SK-N-SH (cell line): Measurements from ENCODE around the gene HID1. TPM values are rescaled to one million over a fixed set of nuclear protein-coding genes. Genes with fewer than 3 reads are reported as not detected.

ENCODE experiments used
- CTCF ChIA-PET: fragments of 300-600, 350-600 bp; formaldehyde crosslinking; extraction: SDS; loops from one replicate; lab custom pipeline; 2021; lab: Yijun Ruan, JAX
- POLR2A ChIA-PET: fragments of 350-600 bp; sonication (Branson Sonifier 250); formaldehyde crosslinking; extraction: SDS; loops from one replicate; lab custom pipeline; 2020; ENCODE audit warnings: antibody characterized with exemption, inconsistent platforms; lab: Yijun Ruan, JAX
- DNase-seq: peaks from one replicate; pipeline ENCODE4 v3.0.0; 2012
- H2AFZ ChIP-seq: fragments of 200-600 bp; sonication (generic); 2 replicates; pipeline ENCODE4 v1.8.1; 2016; ENCODE audit warnings: antibody characterized with exemption, mild to moderate bottlenecking, low read depth
- H3F3A ChIP-seq: fragments of 200-600 bp; sonication (generic); replicated peaks from 2 replicates; pipeline ENCODE3; 2016; ENCODE audit warnings: antibody characterized with exemption, mild to moderate bottlenecking; ENCODE audit not compliant: insufficient read depth
- H3K27ac ChIP-seq, 2 experiments: fragments of 200-500 bp in 1 of 2; fragments of 200-600 bp in 1 of 2; sonication (Bioruptor generic) in 1 of 2; sonication (generic), shearing (Covaris generic) in 1 of 2; 2 replicates each; pipeline versions ENCODE4 v1.5.1 to v1.6.1; 2014 to 2016; ENCODE audit warnings: low read depth in 2 of 2, inconsistent platforms in 1 of 2, low read length in 1 of 2, mild to moderate bottlenecking in 1 of 2, mixed read lengths in 1 of 2
- H3K27me3 ChIP-seq: fragments of 200-600 bp; sonication (generic), shearing (Covaris generic); 2 replicates; pipeline ENCODE4 v1.6.1; 2016; ENCODE audit warnings: mixed run types; ENCODE audit not compliant: insufficient read depth
- H3K36me3 ChIP-seq, 2 experiments: fragments of 200-500 bp in 1 of 2; fragments of 200-600 bp in 1 of 2; sonication (Bioruptor generic) in 1 of 2; sonication (generic) in 1 of 2; replicated peaks in 1 of 2; 2 replicates each; pipeline versions ENCODE3 to v1.5.1; 2014 to 2016; ENCODE audit warnings: low read length in 1 of 2, mild to moderate bottlenecking in 1 of 2; ENCODE audit not compliant: insufficient read depth in 2 of 2, control insufficient read depth in 1 of 2
- H3K4me1 ChIP-seq, 2 experiments: fragments of 200-500 bp in 1 of 2; fragments of 200-600 bp in 1 of 2; sonication (Bioruptor generic) in 1 of 2; sonication (generic), shearing (Covaris generic) in 1 of 2; 2 replicates each; pipeline versions ENCODE4 v1.5.1 to v1.6.1; 2014 to 2016; ENCODE audit warnings: low read depth in 1 of 2, low read length in 1 of 2, mixed run types in 1 of 2; ENCODE audit not compliant: insufficient read depth in 2 of 2, control insufficient read depth in 1 of 2
- H3K4me2 ChIP-seq: fragments of 200-600 bp; sonication (generic), shearing (Covaris generic); 2 replicates; pipeline ENCODE4 v1.6.1; 2017; ENCODE audit warnings: mixed run types
- H3K4me3 ChIP-seq, 2 experiments: fragments of 200-500 bp in 1 of 2; fragments of 200-600 bp in 1 of 2; sonication (Bioruptor generic) in 1 of 2; sonication (generic), shearing (Covaris generic) in 1 of 2; 2 replicates each; pipeline versions ENCODE4 v1.5.1 to v1.8.1; 2014 to 2016; ENCODE audit warnings: low read depth in 2 of 2, inconsistent platforms in 1 of 2, low read length in 1 of 2, mild to moderate bottlenecking in 1 of 2, mixed read lengths in 1 of 2, moderate library complexity in 1 of 2
- H3K79me2 ChIP-seq: fragments of 200-600 bp; sonication (generic); 2 replicates; pipeline ENCODE4 v1.8.1; 2017; ENCODE audit warnings: mild to moderate bottlenecking; ENCODE audit not compliant: insufficient read depth
- H3K9ac ChIP-seq: fragments of 200-600 bp; sonication (generic); 2 replicates; pipeline ENCODE4 v1.6.1; 2017; ENCODE audit warnings: mixed run types
- H3K9me2 ChIP-seq: fragments of 200-600 bp; sonication (generic); 2 replicates; pipeline ENCODE4 v1.6.1; 2017; ENCODE audit warnings: mixed run types
- H3K9me3 ChIP-seq: fragments of 200-600 bp; sonication (generic); 2 replicates; pipeline ENCODE4 v1.6.1; 2017; ENCODE audit warnings: mixed run types, mild to moderate bottlenecking, moderate library complexity
- H4K20me1 ChIP-seq: fragments of 200-600 bp; sonication (generic); 2 replicates; pipeline ENCODE4 v1.6.1; 2017; ENCODE audit warnings: mild to moderate bottlenecking, mixed run types; ENCODE audit not compliant: insufficient read depth
- CHD2 ChIP-seq: fragments of 150-350 bp; IDR thresholded peaks from 2 replicates; pipeline ENCODE4 v1.6.1; 2018; ENCODE audit warnings: low read length; ENCODE audit not compliant: partially characterized antibody
- ELF1 ChIP-seq: IDR thresholded peaks from 2 replicates; pipeline ENCODE4 v1.4.0; 2012
- EP300 ChIP-seq, 2 experiments: IDR thresholded peaks; 2 replicates each; pipeline versions ENCODE4 v1.4.0 to v1.6.1; 2012; ENCODE audit warnings: borderline replicate concordance in 1 of 2, low read depth in 1 of 2, low read length in 1 of 2
- EZH2phosphoT487 ChIP-seq: fragments of 200-600 bp; sonication (generic); IDR thresholded peaks from 2 replicates; pipeline ENCODE4 v1.6.1; 2017; ENCODE audit warnings: low read depth, mixed run types, mild to moderate bottlenecking, antibody characterized with exemption, moderate library complexity, borderline replicate concordance
- FOSL2 ChIP-seq: IDR thresholded peaks from 2 replicates; pipeline ENCODE4 v1.4.0; 2012; ENCODE audit warnings: low read depth, mild to moderate bottlenecking, moderate library complexity, borderline replicate concordance
- GABPA ChIP-seq: IDR thresholded peaks from 2 replicates; pipeline ENCODE4 v1.4.0; 2012; ENCODE audit warnings: low read depth, mild to moderate bottlenecking
- GATA2 ChIP-seq: sonication (generic); formaldehyde crosslinking; IDR thresholded peaks from 2 replicates; pipeline ENCODE4 v1.5.0; 2020; ENCODE audit warnings: mild to moderate bottlenecking, missing genetic modification reagents
- JUND ChIP-seq: IDR thresholded peaks from 2 replicates; pipeline ENCODE4 v1.4.0; 2012
- MEF2A ChIP-seq: IDR thresholded peaks from 2 replicates; pipeline ENCODE4 v1.4.0; 2012; ENCODE audit warnings: low read depth, borderline replicate concordance
- MXI1 ChIP-seq: IDR thresholded peaks from 2 replicates; pipeline ENCODE4 v1.6.1; 2012; ENCODE audit warnings: mild to moderate bottlenecking, low read depth, low read length, improper control_type of control experiment
- NFIC ChIP-seq: IDR thresholded peaks from 2 replicates; pipeline ENCODE4 v1.4.0; 2012; ENCODE audit warnings: borderline replicate concordance
- RAD21 ChIP-seq: IDR thresholded peaks from 2 replicates; pipeline ENCODE4 v1.6.1; 2012; ENCODE audit warnings: mild to moderate bottlenecking, low read length
- RCOR1 ChIP-seq: fragments of 150-350 bp; IDR thresholded peaks from 2 replicates; pipeline ENCODE4 v1.6.1; 2017; ENCODE audit warnings: antibody characterized with exemption, low read length
- RXRA ChIP-seq: IDR thresholded peaks from 2 replicates; pipeline ENCODE4 v1.4.0; 2012; ENCODE audit warnings: low read depth, mild to moderate bottlenecking, borderline replicate concordance
- SIN3A ChIP-seq: IDR thresholded peaks from 2 replicates; pipeline ENCODE4 v1.6.1; 2012; ENCODE audit warnings: low read depth, mild to moderate bottlenecking, low read length, moderate library complexity, borderline replicate concordance
- SMC3 ChIP-seq: IDR thresholded peaks from 2 replicates; pipeline ENCODE4 v1.6.1; 2012; ENCODE audit warnings: low read depth, low read length, improper control_type of control experiment
- TAF1 ChIP-seq: IDR thresholded peaks from 2 replicates; pipeline ENCODE4 v1.6.1; 2012; ENCODE audit warnings: low read depth, mild to moderate bottlenecking, low read length, moderate library complexity, borderline replicate concordance
- TCF12 ChIP-seq: IDR thresholded peaks from 2 replicates; pipeline ENCODE4 v1.4.0; 2012
- TEAD4 ChIP-seq: IDR thresholded peaks from 2 replicates; pipeline ENCODE4 v1.4.0; 2012; ENCODE audit warnings: mild to moderate bottlenecking, borderline replicate concordance; ENCODE audit not compliant: insufficient read depth
- YY1 ChIP-seq: IDR thresholded peaks from 2 replicates; pipeline ENCODE4 v1.4.0; 2012; ENCODE audit warnings: low read depth, mild to moderate bottlenecking
- WGBS: methylation state at CpG from one replicate; pipeline ENCODE4 v1.1.6; 2017; ENCODE audit warnings: low lambda C conversion rate; 5-methylcytosine and 5-hydroxymethylcytosine counted together
- polyA plus RNA-seq, 3 experiments: library from polyadenylated mRNA; depleted of rRNA; stranded (reverse); fragments of >200 nt; gene quantifications; 2 replicates each; pipeline ENCODE4 v1.2.3, GENCODE V29; 2012
- TF ChIP-seq, protein P1 (sequence below): IDR thresholded peaks from 2 replicates; pipeline ENCODE4 v1.6.1; 2012; ENCODE audit warnings: mild to moderate bottlenecking, low read depth, low read length, moderate library complexity
- TF ChIP-seq, protein P2 (sequence below): IDR thresholded peaks from 2 replicates; pipeline ENCODE4; 2012
- TF ChIP-seq, protein P3 (sequence below): fragments of 200-600 bp; sonication (generic); IDR thresholded peaks from 2 replicates; pipeline ENCODE4 v1.6.1; 2017; ENCODE audit warnings: antibody characterized with exemption, mild to moderate bottlenecking, moderate library complexity

The HID1 gene
- polyA plus RNA-seq, 1 of the 3 experiments (the other 2 are of a cell fraction), result 2.5 TPM

DNA sequence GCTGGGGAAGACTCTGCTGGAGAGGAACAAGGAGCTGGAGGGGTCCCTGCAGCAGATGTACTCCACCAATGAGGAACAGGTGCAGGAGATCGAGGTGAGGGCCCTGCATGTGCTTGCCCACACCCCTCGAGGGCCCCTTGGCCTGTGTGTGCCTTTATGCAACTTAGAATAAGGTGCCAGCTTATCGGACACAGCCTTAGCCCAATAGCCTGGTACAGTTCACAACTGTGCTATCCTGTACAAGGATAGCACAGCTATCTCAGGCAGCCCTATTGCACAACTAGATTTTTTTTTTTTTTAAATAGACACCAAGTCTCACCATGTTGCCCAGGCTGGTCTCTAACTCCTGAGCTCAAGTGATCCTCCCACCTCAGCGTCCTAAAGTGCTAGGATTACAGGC lies 27.0 kb upstream of the HID1 start:
- WGBS, result 80% methylated on average over 4 of the region's 4 CpGs

DNA sequence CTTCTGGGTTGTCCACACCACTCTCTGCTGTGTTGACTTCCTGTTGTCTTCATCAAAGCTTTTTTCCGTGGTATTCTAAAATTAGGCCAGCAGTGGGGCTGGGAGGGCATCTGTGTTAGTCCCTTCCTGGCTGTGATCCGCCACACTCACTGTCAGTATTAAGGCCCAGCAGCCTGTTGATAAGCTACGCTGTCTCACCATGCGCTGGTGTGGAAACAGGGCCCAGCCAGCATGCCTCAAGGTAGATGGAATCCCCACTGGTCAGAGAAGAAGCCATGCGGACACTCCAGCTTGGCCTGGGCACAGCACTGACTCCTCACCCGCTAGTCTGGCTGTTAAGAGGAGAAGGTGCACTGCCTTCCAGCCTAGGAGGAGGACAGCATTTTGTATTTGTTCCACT lies 26.2 kb upstream of the HID1 start:
- 93% methylated on average over 6 of the region's 6 CpGs for WGBS
- no peak for DNase-seq
- H3K36me3 ChIP-seq, result peaks cover 28 to 31% of the 10 kb centered on the region in 2 experiments
- H3K27me3 ChIP-seq, result no peaks in the 10 kb centered on the region
- no peak for TF ChIP-seq JUND
- TF ChIP-seq MEF2A, result no peak
- TF ChIP-seq TEAD4, result no peak
- TF ChIP-seq, protein P1, sequence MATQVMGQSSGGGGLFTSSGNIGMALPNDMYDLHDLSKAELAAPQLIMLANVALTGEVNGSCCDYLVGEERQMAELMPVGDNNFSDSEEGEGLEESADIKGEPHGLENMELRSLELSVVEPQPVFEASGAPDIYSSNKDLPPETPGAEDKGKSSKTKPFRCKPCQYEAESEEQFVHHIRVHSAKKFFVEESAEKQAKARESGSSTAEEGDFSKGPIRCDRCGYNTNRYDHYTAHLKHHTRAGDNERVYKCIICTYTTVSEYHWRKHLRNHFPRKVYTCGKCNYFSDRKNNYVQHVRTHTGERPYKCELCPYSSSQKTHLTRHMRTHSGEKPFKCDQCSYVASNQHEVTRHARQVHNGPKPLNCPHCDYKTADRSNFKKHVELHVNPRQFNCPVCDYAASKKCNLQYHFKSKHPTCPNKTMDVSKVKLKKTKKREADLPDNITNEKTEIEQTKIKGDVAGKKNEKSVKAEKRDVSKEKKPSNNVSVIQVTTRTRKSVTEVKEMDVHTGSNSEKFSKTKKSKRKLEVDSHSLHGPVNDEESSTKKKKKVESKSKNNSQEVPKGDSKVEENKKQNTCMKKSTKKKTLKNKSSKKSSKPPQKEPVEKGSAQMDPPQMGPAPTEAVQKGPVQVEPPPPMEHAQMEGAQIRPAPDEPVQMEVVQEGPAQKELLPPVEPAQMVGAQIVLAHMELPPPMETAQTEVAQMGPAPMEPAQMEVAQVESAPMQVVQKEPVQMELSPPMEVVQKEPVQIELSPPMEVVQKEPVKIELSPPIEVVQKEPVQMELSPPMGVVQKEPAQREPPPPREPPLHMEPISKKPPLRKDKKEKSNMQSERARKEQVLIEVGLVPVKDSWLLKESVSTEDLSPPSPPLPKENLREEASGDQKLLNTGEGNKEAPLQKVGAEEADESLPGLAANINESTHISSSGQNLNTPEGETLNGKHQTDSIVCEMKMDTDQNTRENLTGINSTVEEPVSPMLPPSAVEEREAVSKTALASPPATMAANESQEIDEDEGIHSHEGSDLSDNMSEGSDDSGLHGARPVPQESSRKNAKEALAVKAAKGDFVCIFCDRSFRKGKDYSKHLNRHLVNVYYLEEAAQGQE, result no peak
- TF ChIP-seq SMC3, result no peak
- TF ChIP-seq ELF1, result no peak
- TF ChIP-seq, protein P2, sequence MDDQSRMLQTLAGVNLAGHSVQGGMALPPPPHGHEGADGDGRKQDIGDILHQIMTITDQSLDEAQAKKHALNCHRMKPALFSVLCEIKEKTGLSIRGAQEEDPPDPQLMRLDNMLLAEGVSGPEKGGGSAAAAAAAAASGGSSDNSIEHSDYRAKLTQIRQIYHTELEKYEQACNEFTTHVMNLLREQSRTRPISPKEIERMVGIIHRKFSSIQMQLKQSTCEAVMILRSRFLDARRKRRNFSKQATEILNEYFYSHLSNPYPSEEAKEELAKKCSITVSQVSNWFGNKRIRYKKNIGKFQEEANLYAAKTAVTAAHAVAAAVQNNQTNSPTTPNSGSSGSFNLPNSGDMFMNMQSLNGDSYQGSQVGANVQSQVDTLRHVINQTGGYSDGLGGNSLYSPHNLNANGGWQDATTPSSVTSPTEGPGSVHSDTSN, result no peak
- no peak for TF ChIP-seq EP300 (IDR thresholded peaks at IDR 0.05; ENCODE audit: borderline replicate concordance in 1 of 2, low read depth in 1 of 2, low read length in 1 of 2)
- no peak for TF ChIP-seq CHD2
- no peak for TF ChIP-seq RXRA
- TF ChIP-seq MXI1, result no peak
- TF ChIP-seq TAF1, result no peak
- no peak for TF ChIP-seq YY1
- no peaks in the 10 kb centered on the region for H4K20me1 ChIP-seq
- peaks cover 44% of the 10 kb centered on the region for H3K79me2 ChIP-seq
- no peaks in the 10 kb centered on the region; a peak in 1 of 4 replicates for H3K4me1 ChIP-seq
- no peaks in the 10 kb centered on the region for H3F3A ChIP-seq
- no peak overlapping the region for H2AFZ ChIP-seq
- ChIA-PET POLR2A (interaction anchor here (0.6 to 1.3 kb wide), 6 partner anchors 10 to 1752 kb away, joined by 3 to 5 read pairs (median 4); partner anchors contain the start of genes CDR2L and MRPL58), CTCF (interaction anchor here (0.9 to 19.8 kb wide), 5 partner anchors 10 to 133 kb away, joined by 3 to 295 read pairs (median 5); no protein-coding TSS in a partner anchor)
- H3K4me3 ChIP-seq, result no peak overlapping the region
- H3K9me2 ChIP-seq, result no peaks in the 10 kb centered on the region
- no peaks in the 10 kb centered on the region for H3K9me3 ChIP-seq
- no peak overlapping the region for H3K9ac ChIP-seq
- H3K27ac ChIP-seq, result no peak overlapping the region; a peak in 1 of 4 replicates
- H3K4me2 ChIP-seq, result no peak overlapping the region

More for the DNA sequence above, 27.0 kb upstream of the HID1 start:
- Histone ChIP-seq H3K27ac (no peak overlapping the region), H2AFZ (no peak overlapping the region), H3K9ac (no peak overlapping the region), H3K4me3 (no peak overlapping the region), H3F3A (no peaks in the 10 kb centered on the region), H3K36me3 (peaks cover 30 to 31% of the 10 kb centered on the region in 2 experiments), H4K20me1 (no peaks in the 10 kb centered on the region), H3K79me2 (peaks cover 36% of the 10 kb centered on the region), H3K4me1 (no peaks in the 10 kb centered on the region), H3K27me3 (no peaks in the 10 kb centered on the region), H3K9me2 (no peaks in the 10 kb centered on the region), H3K4me2 (no peak overlapping the region), H3K9me3 (no peaks in the 10 kb centered on the region)
- no peak for DNase-seq
- TF ChIP-seq TCF12, result no peak
- no peak for TF ChIP-seq RXRA
- no peak for TF ChIP-seq CHD2
- no peak for TF ChIP-seq EZH2phosphoT487
- TF ChIP-seq RAD21, result no peak
- TF ChIP-seq SIN3A, result no peak
- no peak for TF ChIP-seq NFIC
- TF ChIP-seq, protein P3, sequence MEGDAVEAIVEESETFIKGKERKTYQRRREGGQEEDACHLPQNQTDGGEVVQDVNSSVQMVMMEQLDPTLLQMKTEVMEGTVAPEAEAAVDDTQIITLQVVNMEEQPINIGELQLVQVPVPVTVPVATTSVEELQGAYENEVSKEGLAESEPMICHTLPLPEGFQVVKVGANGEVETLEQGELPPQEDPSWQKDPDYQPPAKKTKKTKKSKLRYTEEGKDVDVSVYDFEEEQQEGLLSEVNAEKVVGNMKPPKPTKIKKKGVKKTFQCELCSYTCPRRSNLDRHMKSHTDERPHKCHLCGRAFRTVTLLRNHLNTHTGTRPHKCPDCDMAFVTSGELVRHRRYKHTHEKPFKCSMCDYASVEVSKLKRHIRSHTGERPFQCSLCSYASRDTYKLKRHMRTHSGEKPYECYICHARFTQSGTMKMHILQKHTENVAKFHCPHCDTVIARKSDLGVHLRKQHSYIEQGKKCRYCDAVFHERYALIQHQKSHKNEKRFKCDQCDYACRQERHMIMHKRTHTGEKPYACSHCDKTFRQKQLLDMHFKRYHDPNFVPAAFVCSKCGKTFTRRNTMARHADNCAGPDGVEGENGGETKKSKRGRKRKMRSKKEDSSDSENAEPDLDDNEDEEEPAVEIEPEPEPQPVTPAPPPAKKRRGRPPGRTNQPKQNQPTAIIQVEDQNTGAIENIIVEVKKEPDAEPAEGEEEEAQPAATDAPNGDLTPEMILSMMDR, result no peak
- no peak for TF ChIP-seq EP300 (IDR thresholded peaks at IDR 0.05; ENCODE audit: borderline replicate concordance in 1 of 2, low read depth in 1 of 2, low read length in 1 of 2)
- TF ChIP-seq GABPA, result no peak
- TF ChIP-seq TAF1, result no peak
- no peak for TF ChIP-seq ELF1
- no peak for TF ChIP-seq GATA2
- no peak for TF ChIP-seq YY1
- no peak for TF ChIP-seq MEF2A
- no peak for TF ChIP-seq FOSL2
- TF ChIP-seq RCOR1, result no peak
- ChIA-PET POLR2A (interaction anchor here (0.6 to 1.3 kb wide), 8 partner anchors 9 to 183 kb away, joined by 3 to 6 read pairs (median 4); partner anchors contain the start of genes CDR2L and MRPL58), CTCF (interaction anchor here (0.9 to 19.8 kb wide), 5 partner anchors 11 to 134 kb away, joined by 3 to 295 read pairs (median 5); no protein-coding TSS in a partner anchor)
